Measurements from ENCODE around the gene COL5A1.

- TF ChIP-seq CTCF (IDR thresholded peaks at IDR 0.05) = no peak
- TF ChIP-seq POLR2A (IDR thresholded peaks at IDR 0.05) = no peak
Observed at GRCh38 chr9:134870301-134870694, 228.7 kb downstream of the COL5A1 start.
